Stimulated activated CD4-positive, alpha-beta T cell treated with anti-CD3 and anti-CD28 coated beads, TNF-alpha, amount 100 ng/mL, for 48 hours (primary cell): ENCODE data around the gene MICB.
A peak's percentile ranks its signal among the peaks of the same experiment; 100 is the strongest.
"Not testable (repeated sequence)": the region's sequence is repeated elsewhere in the genome, so short reads cannot be mapped to it uniquely, and the experiment has no call there.

Experiments used
- DNase-seq, 3 donors: peaks; one replicate each; pipeline ENCODE4 v3.0.0-alpha.2; 2020; ENCODE audit warnings: low read depth in 3 of 3

Gene MICB

DNA sequence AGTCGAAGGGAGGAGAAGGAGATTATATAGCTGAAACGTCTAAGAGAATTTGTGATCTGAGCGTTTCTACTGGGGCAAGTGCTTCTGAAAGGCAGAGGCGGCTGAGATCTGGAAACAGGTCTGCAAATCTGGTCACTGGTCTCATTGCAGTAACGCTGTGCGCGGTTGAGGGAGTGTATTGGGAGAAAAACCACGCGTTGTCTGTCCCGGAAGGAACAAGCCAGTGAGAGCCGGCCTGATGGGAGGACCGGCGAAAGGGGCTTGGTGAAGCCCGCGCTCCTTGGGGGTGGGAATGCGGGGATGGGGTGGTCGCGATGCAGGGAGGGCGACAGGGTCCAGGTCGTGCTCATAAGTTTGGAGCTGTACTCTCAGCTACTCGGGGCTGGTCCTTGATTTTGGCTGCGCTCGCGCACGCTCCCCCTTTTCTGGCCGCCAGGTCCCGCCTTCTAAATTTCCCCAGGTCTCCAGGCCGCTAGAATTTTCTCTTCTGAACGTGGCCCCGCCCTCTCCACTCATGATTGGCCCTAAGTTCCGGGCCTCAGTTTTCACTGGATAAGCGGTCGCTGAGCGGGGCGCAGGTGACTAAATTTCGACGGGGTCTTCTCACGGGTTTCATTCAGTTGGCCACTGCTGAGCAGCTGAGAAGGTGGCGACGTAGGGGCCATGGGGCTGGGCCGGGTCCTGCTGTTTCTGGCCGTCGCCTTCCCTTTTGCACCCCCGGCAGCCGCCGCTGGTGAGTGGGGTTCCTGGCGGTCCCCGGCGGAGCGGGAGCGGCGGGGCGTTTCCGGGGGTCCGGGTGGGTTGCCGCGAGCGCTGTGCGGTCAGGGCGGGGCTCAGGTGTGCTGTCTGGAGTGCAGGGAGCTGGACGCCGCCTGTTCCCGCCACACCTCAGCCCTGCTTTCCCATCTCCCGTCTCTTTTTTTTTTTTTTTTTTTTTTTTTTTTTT is at the start of gene MICB:
Gene MICB, plus strand, starts transcription at position 615 of the 946 bp plus-strand sequence. Its CDS starts 49 bp downstream, at position 664.
- peak; percentile 70 to 78 (median 72) for DNase-seq

GRCh38 chr6:31450751-31451150 is 47.2 kb upstream of the MICB start:
- DNase-seq: no peak

- no peak for DNase-seq
Observed at GRCh38 chr6:31452859-31453258, 45.1 kb upstream of the MICB start.

DNA sequence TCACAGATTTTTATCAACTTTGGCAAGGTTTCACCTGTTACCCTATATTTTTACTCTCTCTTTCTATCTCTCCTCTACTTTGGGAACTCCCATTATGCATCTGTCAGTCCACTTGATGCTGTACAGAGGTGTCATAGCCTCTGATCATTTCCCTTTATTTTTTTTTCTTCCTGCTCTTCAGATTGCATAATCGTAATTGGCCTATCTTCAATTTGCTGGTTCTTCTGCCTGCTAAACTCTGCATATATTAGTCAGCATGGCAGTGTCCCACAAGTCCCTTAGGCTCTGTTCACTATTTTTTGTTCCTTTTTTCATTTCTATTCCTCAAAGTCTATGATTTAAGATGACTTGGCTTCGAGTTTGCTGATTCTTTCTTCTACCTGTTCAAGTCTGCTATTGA is 44.7 kb upstream of the MICB start:
- no peak for DNase-seq

- DNase-seq: not testable (repeated sequence)
Observed at GRCh38 chr6:31459864-31460263, 38.1 kb upstream of the MICB start.

DNA sequence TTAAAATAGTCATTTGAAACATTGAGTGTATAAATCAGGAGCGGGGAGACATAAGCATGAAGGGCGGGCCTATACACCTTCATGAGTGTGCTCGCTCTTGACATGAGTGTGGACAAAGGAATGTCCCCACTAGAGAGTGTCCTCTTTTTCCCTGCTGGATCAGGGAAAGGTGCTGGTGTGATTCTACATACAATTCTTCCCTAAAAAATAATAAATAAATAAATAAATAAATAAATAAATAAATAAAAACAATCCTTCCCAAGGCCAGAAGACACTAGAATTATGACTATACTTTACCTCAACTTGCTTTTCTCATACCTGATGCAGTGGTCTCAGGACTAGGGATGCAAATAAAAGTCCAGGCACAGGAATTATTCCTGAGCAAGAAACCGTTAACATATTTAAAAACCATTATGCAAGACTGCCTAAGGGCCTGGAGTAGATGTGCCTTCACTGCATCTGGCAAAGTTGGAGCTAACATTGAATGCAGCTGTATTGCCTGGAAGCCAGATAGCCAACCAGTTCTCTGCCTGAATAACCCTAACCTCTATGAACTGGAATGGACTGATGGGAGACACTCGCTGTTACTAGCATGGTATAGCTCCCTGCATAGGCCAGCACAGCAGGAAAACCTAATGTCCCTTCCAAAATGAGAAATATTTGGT is 37.5 kb upstream of the MICB start:
- DNase-seq: no peak

GRCh38 chr6:31462026-31462963 is 35.6 kb upstream of the MICB start:
- DNase-seq: no peak

DNA sequence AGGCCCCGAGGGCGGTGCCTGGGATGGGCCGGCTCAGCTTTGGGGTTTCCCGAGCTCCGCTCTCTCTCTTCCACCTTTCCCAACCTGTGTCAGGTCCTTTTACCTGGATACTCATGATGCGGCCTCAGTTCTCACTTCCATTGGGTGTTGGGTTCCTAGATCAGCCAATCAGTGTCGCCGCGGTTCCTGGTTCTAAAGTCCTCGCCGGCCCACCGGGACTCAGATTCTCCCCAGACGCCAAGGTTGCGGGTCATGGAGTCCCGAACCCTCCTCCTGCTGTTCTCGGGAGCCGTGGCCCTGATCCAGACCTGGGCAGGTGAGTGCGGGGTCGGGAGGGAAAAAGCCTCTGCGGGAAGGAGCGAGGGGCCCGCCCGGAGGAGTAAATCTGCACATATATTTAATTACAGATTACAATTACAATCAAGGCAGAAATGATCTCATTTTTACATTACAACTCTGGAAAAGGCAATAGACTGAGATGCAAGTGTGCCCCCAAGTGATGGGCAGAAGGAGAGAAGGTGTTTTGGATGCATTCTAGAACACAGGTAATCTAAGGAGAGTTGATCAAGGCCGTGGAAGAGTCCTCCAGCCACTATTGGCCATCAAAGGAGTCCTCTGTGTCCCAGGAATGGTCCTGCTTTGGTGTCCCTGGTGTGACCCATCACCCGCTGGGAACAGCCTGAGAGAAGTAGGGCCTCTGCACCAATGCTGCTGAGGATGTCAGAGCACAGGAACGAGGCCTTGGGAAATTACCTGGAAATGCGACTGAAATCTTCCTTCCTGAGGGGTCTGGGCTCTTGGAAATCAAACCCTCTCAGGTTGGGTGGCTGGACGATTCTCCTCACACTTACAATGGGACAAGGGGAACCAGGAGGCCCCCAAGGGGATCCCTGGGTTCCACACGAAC is 34.7 kb upstream of the MICB start:
- peak; percentile 77 to 84 (median 80) for DNase-seq

DNA sequence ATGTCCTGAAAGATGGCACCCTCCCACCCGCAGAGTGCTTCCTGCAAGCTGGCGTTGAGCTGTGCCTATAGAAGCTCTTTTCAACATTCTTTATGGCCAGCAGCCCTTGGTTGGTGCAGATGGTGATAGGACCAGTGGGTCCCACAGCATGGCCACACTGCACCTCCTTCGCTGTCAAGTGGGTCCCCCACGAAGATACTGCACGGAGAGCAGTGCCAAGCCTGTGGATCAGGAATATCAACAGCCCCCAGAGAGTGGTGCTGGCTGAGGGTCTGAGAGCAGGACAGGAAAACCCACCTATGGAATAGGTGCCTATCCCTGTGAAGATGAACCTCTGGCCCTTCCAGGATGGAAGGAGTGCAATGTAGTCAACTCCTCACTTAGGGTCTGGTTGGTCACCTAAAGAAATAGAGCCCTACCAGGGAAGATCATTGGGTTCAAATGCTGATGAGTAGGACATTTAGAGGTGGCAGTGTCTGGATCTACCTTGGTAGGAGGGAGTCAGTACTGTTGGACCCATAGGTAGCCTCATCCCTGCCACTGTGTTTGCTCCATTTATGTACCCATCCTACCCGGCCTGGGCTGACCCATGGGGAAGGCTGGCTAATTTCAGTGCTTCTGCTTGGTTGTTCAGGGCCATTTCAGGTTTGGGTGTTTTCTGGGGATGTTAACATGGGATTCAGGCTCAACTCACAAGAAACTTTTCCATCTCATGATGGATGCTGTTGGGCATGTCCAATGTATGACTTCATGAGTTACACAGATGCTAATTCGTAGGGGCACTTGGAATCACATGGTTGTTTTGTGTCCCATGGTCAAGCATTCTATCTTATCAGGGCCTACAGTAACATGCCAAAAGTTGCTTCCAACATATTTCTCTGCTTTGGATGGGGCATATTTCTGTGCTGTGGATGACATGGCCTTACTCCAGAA is 33.4 kb upstream of the MICB start:
- no peak for DNase-seq

GRCh38 chr6:31465185-31465536 is 32.8 kb upstream of the MICB start:
- DNase-seq: no peak

- DNase-seq: no peak
Observed at GRCh38 chr6:31465718-31466117, 32.2 kb upstream of the MICB start.

- no peak for DNase-seq
Observed at GRCh38 chr6:31466466-31466865, 31.5 kb upstream of the MICB start.

DNA sequence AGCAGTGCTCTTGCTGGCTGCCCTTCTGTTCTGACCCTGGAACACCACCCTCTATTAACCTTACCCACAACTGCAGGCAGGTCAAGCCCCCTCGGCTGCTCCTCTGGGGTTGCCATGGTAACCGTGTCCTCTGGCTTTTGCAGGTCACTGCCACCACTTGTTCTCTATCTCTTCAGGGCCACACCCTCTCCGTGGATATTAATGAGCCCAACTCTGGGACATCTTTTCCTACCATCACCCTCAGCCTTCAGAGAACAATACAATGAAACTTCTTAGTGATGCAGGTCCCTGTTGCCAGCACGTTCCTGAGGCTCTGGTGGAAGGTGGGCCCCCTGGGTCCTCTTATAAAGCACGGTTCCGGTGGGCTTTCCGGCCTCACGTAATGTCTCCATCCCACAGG is 30.8 kb upstream of the MICB start:
- DNase-seq: no peak

- no peak for DNase-seq
Observed at GRCh38 chr6:31468311-31468710, 29.6 kb upstream of the MICB start.

DNA sequence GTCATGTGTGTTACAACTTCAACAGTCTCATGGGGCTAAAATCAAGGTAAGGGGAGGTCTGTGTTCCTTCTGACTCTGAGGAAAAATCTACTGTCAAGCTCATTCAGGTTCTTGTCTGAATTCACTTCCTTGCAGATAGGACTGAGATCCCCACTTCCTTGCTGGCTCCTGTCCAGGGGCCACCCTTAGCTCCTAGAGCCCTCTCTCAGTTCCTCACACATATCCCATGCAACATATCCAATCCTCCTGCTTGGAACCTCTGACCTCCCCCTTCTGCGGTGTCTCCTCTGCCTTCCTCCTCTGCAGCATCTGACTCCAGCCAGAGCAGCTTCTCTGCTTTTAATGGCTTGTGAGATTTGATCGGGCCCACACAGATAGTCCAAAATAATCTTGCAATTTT is 27.1 kb upstream of the MICB start:
- DNase-seq: no peak

DNA sequence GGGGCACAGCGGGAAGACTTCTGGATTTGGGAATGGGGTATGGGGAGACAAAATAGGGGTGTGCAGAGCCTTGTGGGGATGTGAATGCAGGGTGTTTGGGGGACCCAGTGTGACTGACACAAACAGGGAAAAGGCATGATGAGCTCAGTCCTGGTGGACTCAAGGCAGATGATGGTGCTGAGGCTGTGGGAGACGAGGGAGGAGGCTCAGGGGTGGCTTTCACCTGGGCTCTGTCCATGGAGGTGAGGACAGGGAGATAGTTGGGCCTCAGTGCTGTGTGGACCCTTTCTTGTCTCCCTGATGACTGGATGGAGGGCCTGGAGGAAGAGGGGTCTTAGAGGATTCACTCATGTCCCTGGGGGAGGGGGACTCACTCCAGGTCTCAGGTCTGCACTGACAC is 26.2 kb upstream of the MICB start:
- no peak for DNase-seq

GRCh38 chr6:31472259-31472658 is 25.7 kb upstream of the MICB start:
- DNase-seq: no peak

DNA sequence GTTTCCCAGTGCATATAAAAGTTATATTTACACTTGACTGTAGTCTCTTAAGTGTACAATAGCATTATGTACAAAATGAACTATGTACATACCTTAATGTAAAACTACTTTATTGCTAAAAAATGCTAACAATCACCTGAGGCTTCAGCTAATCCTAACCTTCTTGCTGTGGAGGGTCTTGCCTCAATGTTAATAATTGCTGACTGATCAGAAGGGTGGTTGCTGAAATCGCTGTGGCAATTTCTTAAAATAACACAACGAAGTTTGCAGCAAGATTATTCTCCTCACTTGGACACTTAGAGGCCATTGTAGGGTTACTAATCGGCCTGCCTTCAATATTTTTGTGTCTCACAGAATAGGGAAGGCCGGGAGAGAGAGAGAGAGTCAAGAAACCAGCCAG is 24.7 kb upstream of the MICB start:
- no peak for DNase-seq

GRCh38 chr6:31473780-31474761 is 23.9 kb upstream of the MICB start:
- no peak for DNase-seq
